Fibroblast of the aortic adventitia (primary cell): ENCODE results near the gene RMND1. TPM values are rescaled to one million over a fixed set of nuclear protein-coding genes. Genes with fewer than 3 reads are reported as not detected.
"Not testable (repeated sequence)": the region's sequence is repeated elsewhere in the genome, so short reads cannot be mapped to it uniquely, and the experiment has no call there.

ENCODE experiments used
- DNase-seq: peaks from one replicate; pipeline ENCODE4 v3.0.0-alpha.2; 2010; ENCODE audit warnings: low read depth
- H3K4me3 ChIP-seq: 2 replicates; pipeline ENCODE4 v1.5.1; 2011; ENCODE audit warnings: low read depth, mild to moderate bottlenecking, control low read depth, low read length, moderate library complexity
- small RNA-seq: library from RNA; depleted of rRNA; stranded (forward); fragments of <200 nt; gene quantifications from one replicate; pipeline ENCODE3, GENCODE V24; 2012
- total RNA-seq: library from RNA; depleted of rRNA; stranded (reverse); fragments of >200 nt; gene quantifications from 2 replicates; pipeline ENCODE4 v1.2.3, GENCODE V29; 2012; ENCODE audit warnings: low replicate concordance
- TF ChIP-seq, protein P1 (sequence below): IDR thresholded peaks from 2 replicates; pipeline ENCODE4 v1.5.1; 2011; ENCODE audit warnings: mild to moderate bottlenecking, low read length, control low read depth, inconsistent platforms; ENCODE audit not compliant: insufficient read depth

The RMND1 gene
- total RNA-seq, 1 donor, result 36.4 TPM

DNA sequence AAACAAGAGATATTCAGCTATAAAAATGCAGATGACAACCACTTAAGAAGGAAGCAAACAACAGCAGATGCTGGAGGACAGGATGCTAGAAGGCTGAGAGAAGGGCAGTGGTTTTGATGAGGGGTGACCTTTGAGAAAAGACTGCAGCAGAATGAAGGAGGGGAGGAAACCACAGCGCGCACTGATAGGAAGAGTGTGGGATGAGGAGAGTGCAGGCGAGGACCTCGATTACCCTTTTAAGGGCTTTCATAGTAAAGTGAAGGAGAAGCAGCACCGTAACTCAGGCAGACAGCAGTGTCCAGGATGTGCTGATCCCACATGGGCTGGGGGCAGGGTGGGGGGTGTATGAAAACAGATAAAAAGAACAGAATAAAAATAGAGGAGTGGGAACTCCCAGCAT is 79.8 kb downstream of the RMND1 start:
- TF ChIP-seq, protein P1, sequence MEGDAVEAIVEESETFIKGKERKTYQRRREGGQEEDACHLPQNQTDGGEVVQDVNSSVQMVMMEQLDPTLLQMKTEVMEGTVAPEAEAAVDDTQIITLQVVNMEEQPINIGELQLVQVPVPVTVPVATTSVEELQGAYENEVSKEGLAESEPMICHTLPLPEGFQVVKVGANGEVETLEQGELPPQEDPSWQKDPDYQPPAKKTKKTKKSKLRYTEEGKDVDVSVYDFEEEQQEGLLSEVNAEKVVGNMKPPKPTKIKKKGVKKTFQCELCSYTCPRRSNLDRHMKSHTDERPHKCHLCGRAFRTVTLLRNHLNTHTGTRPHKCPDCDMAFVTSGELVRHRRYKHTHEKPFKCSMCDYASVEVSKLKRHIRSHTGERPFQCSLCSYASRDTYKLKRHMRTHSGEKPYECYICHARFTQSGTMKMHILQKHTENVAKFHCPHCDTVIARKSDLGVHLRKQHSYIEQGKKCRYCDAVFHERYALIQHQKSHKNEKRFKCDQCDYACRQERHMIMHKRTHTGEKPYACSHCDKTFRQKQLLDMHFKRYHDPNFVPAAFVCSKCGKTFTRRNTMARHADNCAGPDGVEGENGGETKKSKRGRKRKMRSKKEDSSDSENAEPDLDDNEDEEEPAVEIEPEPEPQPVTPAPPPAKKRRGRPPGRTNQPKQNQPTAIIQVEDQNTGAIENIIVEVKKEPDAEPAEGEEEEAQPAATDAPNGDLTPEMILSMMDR, result no peak
- no peak overlapping the region for H3K4me3 ChIP-seq
- no peak for DNase-seq

DNA sequence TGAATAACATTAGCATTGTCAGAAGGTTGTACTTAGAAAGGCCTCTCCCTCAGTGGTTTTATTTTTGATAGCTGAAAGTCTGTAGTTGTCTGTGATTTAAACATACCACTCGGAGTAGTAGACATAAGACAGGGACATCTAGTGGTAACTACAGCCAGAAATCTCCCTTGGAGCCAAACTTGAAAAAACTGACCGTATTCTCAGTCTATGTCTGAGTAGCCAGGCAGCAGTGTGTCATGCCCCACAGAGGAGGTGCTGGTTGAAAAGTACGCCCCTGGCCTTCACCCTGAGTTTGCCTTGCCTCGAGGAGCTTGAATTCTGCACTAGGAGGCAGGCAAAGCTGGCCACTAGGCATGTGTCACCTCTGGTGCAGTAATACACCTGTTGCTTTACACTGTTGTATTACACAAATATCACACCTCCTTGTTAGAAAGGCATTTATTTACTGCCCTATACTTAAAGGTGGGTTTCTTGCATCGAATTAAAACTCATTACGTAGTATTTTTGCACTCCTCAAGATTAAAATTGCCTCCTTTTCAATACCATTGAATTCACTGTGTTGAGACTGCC is 81.3 kb downstream of the RMND1 start:
- H3K4me3 ChIP-seq, result no peak overlapping the region
- peak; percentile 58 for DNase-seq
- TF ChIP-seq, protein P1, result peak; percentile 39

- no peak for DNase-seq
- no peak overlapping the region for H3K4me3 ChIP-seq
- TF ChIP-seq, protein P1, result no peak
These were observed 86.7 kb downstream of the RMND1 start for GRCh38 chr6:151365233-151365632.

DNA sequence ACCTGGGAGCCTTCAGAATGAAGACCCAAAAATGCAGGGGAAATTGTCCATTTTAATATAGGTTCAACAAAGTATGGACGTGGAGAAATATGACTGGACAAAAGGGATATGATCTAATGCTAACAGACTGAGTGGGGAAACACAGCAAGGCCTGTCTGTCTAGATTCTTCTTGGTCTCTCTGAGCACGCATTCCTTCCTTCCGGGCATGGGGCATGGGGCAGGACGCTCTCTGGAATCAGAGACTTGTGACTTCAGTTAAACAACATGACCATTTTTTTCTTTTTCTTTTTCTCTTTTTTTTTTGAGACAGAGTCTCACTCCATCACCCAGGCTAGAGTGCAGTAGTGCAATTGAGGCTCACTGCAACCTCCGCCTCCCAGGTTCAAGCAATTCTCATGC is 92.4 kb downstream of the RMND1 start:
- no peak for DNase-seq
- TF ChIP-seq, protein P1, result no peak
- no peak overlapping the region for H3K4me3 ChIP-seq

GRCh38 chr6:151358475-151358874 is 93.5 kb downstream of the RMND1 start:
- no peak overlapping the region for H3K4me3 ChIP-seq
- DNase-seq, result no peak
- TF ChIP-seq, protein P1, result no peak

GRCh38 chr6:151357758-151358436 is 94.0 kb downstream of the RMND1 start:
- no peak for DNase-seq
- TF ChIP-seq, protein P1, result no peak
- H3K4me3 ChIP-seq, result no peak overlapping the region

DNA sequence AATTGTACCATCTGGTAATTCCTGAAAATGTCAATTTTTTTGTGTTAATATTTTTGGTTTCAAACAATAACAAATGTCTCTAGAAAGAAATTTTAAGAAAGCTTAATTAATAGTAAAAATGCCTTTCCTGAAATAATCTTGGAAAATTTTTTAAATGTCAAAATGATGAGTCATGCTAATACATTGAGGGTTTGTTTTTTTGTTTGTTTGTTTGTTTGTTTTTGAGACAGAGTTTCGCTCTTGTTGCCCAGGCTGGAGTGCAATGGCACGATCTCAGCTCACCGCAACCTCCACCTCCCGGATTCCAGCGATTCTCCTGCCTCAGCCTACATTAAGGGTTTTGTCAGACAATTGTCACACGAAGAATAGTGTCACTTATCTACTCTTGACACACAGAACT is 94.9 kb downstream of the RMND1 start:
- DNase-seq, H3K4me3 ChIP-seq: not testable (repeated sequence)

Small RNA genes lying within 50 kb of the gene (small RNA-seq; reads per million reads assigned to genes)
- not detected for gene RF00019

Other genes with a start within 250 kb of the RMND1 start
- 196 and 349 TPM in 2 replicates for gene AKAP12, start 212.2 kb downstream of the RMND1 start, total RNA-seq
- 1.4 and 14.0 TPM in 2 replicates for gene ZBTB2, start 60.6 kb downstream of the RMND1 start, total RNA-seq
- 0.09 and 0.82 TPM in 2 replicates for gene CCDC170, start 41.9 kb upstream of the RMND1 start, total RNA-seq